Ovary (tissue), 3 donors: ENCODE measurements around the gene USP16.

Experiments
- EP300 ChIP-seq: sonication (generic); formaldehyde crosslinking; IDR thresholded peaks from one replicate; pipeline ENCODE4 v1.6.1; 2017; ENCODE audit warnings: antibody characterized with exemption
- TF ChIP-seq, protein P1 (sequence below), 3 donors: fragments of 450-650 bp in 2 of 3; fragments of 200-600 bp in 1 of 3; IDR thresholded peaks; one replicate each; pipeline versions ENCODE4 v1.5.1 to v1.8.0; 2016 to 2022; ENCODE audit warnings: antibody characterized with exemption in 3 of 3, mild to moderate bottlenecking in 1 of 3
- donor health status: DM: no; HTN: no; CAD: no.

DNA sequence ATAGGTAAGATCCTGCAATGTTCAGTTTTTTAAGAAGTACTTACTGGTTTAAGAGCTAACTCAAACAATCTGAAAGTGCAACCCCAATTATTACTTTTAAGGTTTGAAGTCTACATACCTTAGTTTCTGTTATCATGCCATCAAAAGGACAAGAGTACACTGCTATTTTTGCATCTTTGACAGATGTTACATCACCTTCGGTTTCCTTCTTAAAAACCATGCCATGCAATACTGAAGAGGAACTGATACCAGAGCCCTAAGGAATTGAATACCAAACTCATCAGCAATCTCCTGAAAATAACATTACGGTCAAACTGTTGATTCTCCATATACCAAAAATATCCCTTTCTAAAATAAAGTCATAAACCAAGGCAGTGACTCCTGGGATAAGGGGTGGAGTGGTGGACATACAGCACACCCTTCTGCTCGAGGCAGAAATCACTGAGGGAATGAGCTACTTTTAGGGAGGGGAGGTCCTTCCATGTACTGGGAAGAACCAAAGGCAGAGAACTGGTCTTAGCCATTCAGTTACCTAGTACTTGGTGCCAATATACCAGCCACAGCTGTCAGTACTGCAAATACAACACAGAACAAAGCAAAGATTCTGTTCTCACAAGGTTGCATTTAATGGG, 40.5 kb downstream of the USP16 start:
- TF ChIP-seq, protein P1, sequence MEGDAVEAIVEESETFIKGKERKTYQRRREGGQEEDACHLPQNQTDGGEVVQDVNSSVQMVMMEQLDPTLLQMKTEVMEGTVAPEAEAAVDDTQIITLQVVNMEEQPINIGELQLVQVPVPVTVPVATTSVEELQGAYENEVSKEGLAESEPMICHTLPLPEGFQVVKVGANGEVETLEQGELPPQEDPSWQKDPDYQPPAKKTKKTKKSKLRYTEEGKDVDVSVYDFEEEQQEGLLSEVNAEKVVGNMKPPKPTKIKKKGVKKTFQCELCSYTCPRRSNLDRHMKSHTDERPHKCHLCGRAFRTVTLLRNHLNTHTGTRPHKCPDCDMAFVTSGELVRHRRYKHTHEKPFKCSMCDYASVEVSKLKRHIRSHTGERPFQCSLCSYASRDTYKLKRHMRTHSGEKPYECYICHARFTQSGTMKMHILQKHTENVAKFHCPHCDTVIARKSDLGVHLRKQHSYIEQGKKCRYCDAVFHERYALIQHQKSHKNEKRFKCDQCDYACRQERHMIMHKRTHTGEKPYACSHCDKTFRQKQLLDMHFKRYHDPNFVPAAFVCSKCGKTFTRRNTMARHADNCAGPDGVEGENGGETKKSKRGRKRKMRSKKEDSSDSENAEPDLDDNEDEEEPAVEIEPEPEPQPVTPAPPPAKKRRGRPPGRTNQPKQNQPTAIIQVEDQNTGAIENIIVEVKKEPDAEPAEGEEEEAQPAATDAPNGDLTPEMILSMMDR (IDR thresholded peaks at IDR 0.05), result no peak
- TF ChIP-seq EP300, result no peak
